ENCODE measurements around the gene LSM3. TPM values are rescaled to one million over a fixed set of nuclear protein-coding genes. Genes with fewer than 3 reads are reported as not detected.
A peak's percentile ranks its signal among the peaks of the same experiment; 100 is the strongest.
"Not testable (repeated sequence)": the region's sequence is repeated elsewhere in the genome, so short reads cannot be mapped to it uniquely, and the experiment has no call there.

The LSM3 gene
- polyA plus RNA-seq, 3 donors from 2014 or later = 28.3 to 38.3 (median 31.5) TPM

DNA sequence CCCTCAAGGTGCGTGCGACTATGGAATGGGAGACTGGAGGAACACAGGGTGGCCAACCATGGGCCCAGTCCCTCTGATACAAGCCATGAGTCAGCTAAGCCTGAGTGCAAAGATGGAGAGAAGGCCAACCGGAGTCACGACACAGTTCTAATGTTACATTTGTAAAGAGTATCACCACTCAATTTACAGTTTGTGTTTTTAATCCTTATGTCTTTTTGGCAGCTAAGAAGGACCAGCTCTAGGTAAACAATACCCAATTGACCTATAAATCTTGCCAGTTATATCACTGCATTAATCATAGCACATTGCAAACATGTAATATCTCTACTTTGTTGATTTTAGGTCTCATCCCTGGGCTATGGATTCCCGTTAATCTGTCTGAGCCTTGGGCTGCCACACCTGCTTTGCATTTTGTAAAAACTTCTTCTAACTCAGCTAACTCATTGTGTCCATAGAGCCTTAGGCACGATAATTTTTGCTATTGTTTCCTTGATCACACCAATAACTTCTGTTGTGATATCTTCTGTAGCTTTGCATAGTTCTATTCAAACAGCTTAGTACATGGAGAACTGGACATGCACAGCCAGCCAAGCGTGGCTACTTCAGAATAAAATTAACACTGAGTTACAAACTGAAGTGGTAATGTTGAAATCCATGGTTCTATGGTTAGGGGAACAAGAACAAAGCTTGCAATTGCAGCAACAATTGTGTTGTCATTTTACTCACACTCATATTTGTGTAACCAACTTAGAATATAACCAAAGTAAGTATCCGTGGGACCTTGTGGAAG lies 50.3 kb downstream of the LSM3 start:
- Mint-ChIP-seq H3K27me3 (ENCODE audit: low read depth in 3 of 3) (peaks cover 12 to 22% (median 13%) of the 10 kb centered on the region in 3 donors), H3K36me3 (peaks cover 0 to 8% (median 4%) of the 10 kb centered on the region in 3 donors), H3K9me3 (peaks cover 0 to 7% (median 6%) of the 10 kb centered on the region in 6 donors), H3K27ac (no peak overlapping the region), H3K4me3 (no peak overlapping the region), H3K4me1 (peaks cover 6 to 9% of the 10 kb centered on the region in 2 donors)
- DNase-seq = no peak

DNA sequence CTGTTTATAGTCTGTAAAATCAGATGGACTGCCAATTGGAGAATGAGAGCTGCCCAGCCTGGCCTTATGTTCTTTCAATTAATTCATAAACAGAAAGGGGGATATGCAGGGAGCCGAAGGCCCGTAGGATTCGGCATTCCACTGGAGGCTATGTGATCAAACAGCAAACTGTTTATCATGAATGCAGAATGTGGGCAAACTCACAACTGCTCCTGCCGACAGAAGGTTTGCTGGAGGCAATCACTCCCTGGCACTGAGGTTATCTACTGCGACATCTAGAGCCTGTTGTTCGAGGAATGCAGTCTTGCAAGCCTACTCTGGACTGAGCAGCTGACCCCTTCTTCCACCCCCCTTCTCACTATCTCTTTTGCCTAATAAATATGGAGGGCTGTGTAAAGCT lies 51.1 kb downstream of the LSM3 start:
- H3K27me3 Mint-ChIP-seq (ENCODE audit: low read depth in 3 of 3) = peaks cover 9 to 24% (median 11%) of the 10 kb centered on the region in 3 donors
- DNase-seq, H3K4me1 Mint-ChIP-seq, H3K36me3 Mint-ChIP-seq, H3K4me3 Mint-ChIP-seq, H3K27ac Mint-ChIP-seq, H3K9me3 Mint-ChIP-seq: not testable (repeated sequence)

GRCh38 chr3:14230729-14231128 lies 52.1 kb downstream of the LSM3 start:
- Mint-ChIP-seq H3K36me3 (peaks cover 0 to 8% (median 4%) of the 10 kb centered on the region in 3 donors), H3K27me3 (ENCODE audit: low read depth in 3 of 3) (peaks cover 9 to 30% (median 9%) of the 10 kb centered on the region in 3 donors), H3K4me1 (peaks cover 6 to 9% of the 10 kb centered on the region in 2 donors), H3K27ac (peak overlapping the region in 1 of 6 donors; percentile 10), H3K9me3 (peaks cover 0 to 10% (median 6%) of the 10 kb centered on the region in 6 donors), H3K4me3 (no peak overlapping the region)
- DNase-seq = no peak

- Mint-ChIP-seq H3K27me3 (ENCODE audit: low read depth in 3 of 3) (peaks cover 9 to 31% (median 9%) of the 10 kb centered on the region in 3 donors), H3K4me1 (peaks cover 6 to 9% of the 10 kb centered on the region in 2 donors), H3K27ac (no peak overlapping the region), H3K9me3 (peaks cover 0 to 10% (median 6%) of the 10 kb centered on the region in 6 donors), H3K36me3 (peaks cover 0 to 8% (median 4%) of the 10 kb centered on the region in 3 donors), H3K4me3 (no peak overlapping the region)
- no peak for DNase-seq
These were observed 52.8 kb downstream of the LSM3 start for GRCh38 chr3:14231145-14231990.

- Mint-ChIP-seq H3K36me3 (peaks cover 0 to 8% (median 4%) of the 10 kb centered on the region in 3 donors), H3K27ac (no peak overlapping the region), H3K4me1 (peaks cover 6 to 9% of the 10 kb centered on the region in 2 donors), H3K27me3 (ENCODE audit: low read depth in 3 of 3) (peaks cover 9 to 29% (median 9%) of the 10 kb centered on the region in 3 donors), H3K9me3 (peaks cover 0 to 10% (median 6%) of the 10 kb centered on the region in 6 donors), H3K4me3 (no peak overlapping the region)
- DNase-seq = no peak
These were observed 53.4 kb downstream of the LSM3 start for GRCh38 chr3:14231998-14232501.

DNA sequence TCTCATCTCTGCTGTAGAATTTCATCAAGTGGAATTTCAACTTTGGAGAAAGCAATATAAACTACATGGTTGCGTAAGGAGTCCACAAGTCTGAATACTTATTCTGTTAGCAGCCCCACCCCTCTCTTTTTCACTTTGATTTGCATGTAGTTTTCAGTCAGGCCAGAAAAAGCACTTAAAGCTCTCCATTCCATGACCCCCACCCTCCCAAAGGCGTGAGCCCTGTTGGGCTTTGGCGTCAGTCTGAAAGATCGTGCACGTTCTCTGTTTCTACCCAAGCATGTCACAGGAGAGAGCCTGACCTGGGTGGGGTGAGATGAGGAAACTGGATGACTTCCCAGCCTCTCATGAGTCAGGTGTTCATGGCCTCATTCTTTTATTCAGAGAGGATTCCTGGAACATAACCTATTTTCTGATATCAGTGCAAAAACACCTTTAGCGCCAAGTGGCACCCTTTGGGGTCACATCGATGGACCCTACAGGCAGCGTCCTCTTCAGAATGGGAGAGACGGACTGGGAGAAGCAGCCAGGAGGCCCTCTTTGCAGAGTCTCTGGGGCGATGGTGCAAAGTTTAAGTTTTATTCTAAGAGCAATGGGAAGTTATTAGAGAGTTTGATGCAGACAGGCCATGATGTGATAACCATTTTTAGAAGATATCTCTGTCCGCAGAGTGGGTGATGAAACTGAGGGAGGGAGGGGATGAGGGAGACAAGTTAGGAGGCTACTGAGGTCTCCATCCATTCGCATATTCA lies 55.8 kb downstream of the LSM3 start:
- Mint-ChIP-seq H3K9me3 (peaks cover 0 to 10% (median 6%) of the 10 kb centered on the region in 6 donors), H3K4me1 (peaks cover 6 to 9% of the 10 kb centered on the region in 2 donors), H3K27me3 (ENCODE audit: low read depth in 3 of 3) (peaks cover 9 to 29% (median 10%) of the 10 kb centered on the region in 3 donors), H3K27ac (no peak overlapping the region), H3K4me3 (no peak overlapping the region), H3K36me3 (peaks cover 0 to 8% (median 4%) of the 10 kb centered on the region in 3 donors)
- DNase-seq = no peak

DNA sequence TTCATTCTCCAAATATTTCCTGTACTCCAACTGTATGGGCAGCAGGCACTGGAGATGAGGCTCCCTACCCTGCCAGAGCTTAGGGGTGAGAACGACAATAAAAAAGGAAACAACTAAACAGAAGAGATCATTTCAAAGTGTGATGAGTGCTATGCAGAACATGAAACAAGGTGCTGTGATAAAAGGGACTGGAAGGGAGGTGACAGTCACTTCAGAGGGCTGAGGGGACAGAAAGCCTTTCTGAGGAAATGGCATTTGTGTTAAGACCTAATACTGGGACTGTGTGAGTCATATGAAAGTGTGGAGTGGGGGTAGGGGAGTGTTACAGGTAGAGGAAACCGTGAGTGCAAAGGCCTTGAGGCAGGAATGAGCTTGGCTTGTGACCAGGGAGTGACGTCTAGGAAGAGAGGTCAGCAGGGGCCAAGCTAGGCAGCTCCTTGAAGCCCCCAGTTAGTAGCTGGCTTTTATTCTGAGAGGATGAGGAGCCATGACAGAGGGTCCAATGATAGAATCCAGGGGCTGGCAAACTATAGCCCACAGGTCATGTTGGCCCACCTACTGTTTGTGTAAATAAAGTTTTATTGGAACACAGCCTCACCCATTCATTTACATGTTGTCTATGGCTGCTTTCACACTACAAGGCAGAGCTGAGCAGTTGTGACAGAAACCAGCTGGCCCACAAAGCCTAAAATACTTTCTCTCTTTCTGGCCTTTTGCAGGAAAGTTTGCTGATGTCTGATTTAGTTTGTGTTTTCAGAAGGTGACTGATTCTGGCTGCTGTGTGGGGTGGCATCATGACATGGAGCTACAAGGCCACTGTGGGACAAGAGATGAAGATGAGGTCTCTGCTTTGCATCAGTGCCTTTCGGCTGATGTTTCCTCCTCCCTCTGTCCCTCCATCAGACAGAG lies 56.6 kb downstream of the LSM3 start:
- DNase-seq = no peak
- H3K9me3 Mint-ChIP-seq = peaks cover 0 to 10% (median 6%) of the 10 kb centered on the region in 6 donors
- H3K36me3 Mint-ChIP-seq = peaks cover 0 to 8% (median 4%) of the 10 kb centered on the region in 3 donors
- peaks cover 6 to 9% of the 10 kb centered on the region in 2 donors for H3K4me1 Mint-ChIP-seq
- H3K27ac Mint-ChIP-seq = no peak overlapping the region
- H3K27me3 Mint-ChIP-seq (ENCODE audit: low read depth in 3 of 3) = peaks cover 7 to 29% (median 9%) of the 10 kb centered on the region in 3 donors
- no peak overlapping the region for H3K4me3 Mint-ChIP-seq

- H3K4me1 Mint-ChIP-seq = peaks cover 6 to 9% of the 10 kb centered on the region in 2 donors
These were observed 57.3 kb downstream of the LSM3 start for GRCh38 chr3:14235912-14236295.

DNA sequence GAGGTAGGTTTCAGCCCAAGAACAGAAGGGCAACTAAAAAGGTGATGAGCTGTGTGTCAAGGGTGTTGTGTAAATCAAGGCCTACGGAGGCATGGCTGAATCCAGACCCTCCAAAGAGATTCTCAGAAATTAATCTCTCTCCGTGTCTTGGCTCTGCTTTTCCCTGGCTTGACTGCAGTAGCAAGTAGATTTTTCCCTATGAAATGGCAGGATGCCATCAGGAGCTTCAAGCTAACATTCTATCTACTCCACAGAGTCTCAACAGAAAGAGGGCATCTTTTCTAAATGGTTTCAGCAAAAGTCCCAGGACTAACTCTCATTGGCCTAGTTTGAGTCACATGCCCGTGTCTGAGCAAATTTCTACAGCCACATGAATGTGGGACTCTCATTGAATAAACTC lies 58.3 kb downstream of the LSM3 start:
- Mint-ChIP-seq H3K9me3 (peaks cover 0 to 10% (median 6%) of the 10 kb centered on the region in 6 donors), H3K4me1 (peaks cover 6 to 9% of the 10 kb centered on the region in 2 donors), H3K4me3 (no peak overlapping the region), H3K27ac (no peak overlapping the region), H3K36me3 (peaks cover 0 to 8% (median 4%) of the 10 kb centered on the region in 3 donors), H3K27me3 (ENCODE audit: low read depth in 3 of 3) (peaks cover 3 to 22% (median 5%) of the 10 kb centered on the region in 3 donors)
- DNase-seq = no peak

More at GRCh38 chr3:14235912-14236295, 57.3 kb downstream of the LSM3 start:
- DNase-seq = no peak
- peaks cover 0 to 8% (median 4%) of the 10 kb centered on the region in 3 donors for H3K36me3 Mint-ChIP-seq
- H3K4me3 Mint-ChIP-seq = no peak overlapping the region
- H3K9me3 Mint-ChIP-seq = peaks cover 0 to 10% (median 6%) of the 10 kb centered on the region in 6 donors
- H3K27me3 Mint-ChIP-seq (ENCODE audit: low read depth in 3 of 3) = peaks cover 4 to 25% (median 9%) of the 10 kb centered on the region in 3 donors
- H3K27ac Mint-ChIP-seq = no peak overlapping the region

- H3K27me3 Mint-ChIP-seq (ENCODE audit: low read depth in 3 of 3) = peaks cover 3 to 18% (median 5%) of the 10 kb centered on the region in 3 donors
- H3K36me3 Mint-ChIP-seq = peaks cover 0 to 8% (median 4%) of the 10 kb centered on the region in 3 donors
- no peak for DNase-seq
- H3K27ac Mint-ChIP-seq = no peak overlapping the region
- H3K4me3 Mint-ChIP-seq = no peak overlapping the region
- H3K9me3 Mint-ChIP-seq = peaks cover 0 to 10% (median 6%) of the 10 kb centered on the region in 6 donors
- peaks cover 4 to 6% of the 10 kb centered on the region in 2 donors for H3K4me1 Mint-ChIP-seq
These were observed 58.8 kb downstream of the LSM3 start for GRCh38 chr3:14237457-14237856.

GRCh38 chr3:14238356-14238755 lies 59.7 kb downstream of the LSM3 start:
- Mint-ChIP-seq H3K4me1 (no peaks in the 10 kb centered on the region), H3K36me3 (peaks cover 0 to 4% (median 3%) of the 10 kb centered on the region in 3 donors), H3K27ac (no peak overlapping the region), H3K4me3 (no peak overlapping the region), H3K9me3 (peaks cover 0 to 8% (median 4%) of the 10 kb centered on the region in 6 donors), H3K27me3 (ENCODE audit: low read depth in 3 of 3) (peaks cover 1 to 17% (median 7%) of the 10 kb centered on the region in 3 donors)
- DNase-seq = no peak

DNA sequence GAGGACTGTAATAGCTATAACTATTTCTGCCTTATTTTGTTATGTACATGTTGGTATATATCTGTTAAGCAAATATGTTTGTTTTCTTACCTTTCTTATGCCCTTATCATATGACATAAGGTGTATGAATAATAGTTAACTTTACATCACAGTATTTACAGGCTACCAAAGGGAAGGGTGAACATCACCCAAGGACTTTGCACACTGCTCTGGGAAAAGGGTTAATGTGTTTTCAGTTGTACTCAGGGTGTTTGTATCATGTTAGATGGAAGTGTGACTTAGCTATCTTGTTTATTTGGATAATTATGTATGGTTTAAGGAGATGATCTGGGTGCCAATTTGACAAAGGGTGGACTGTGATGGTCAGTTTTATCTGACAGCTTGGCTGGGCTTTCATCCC lies 60.3 kb downstream of the LSM3 start:
- Mint-ChIP-seq H3K36me3 (no peaks in the 10 kb centered on the region), H3K27me3 (ENCODE audit: low read depth in 3 of 3) (peaks cover 1 to 13% (median 4%) of the 10 kb centered on the region in 3 donors), H3K4me3 (no peak overlapping the region), H3K4me1 (no peaks in the 10 kb centered on the region), H3K9me3 (peaks cover 0 to 2% (median 0%) of the 10 kb centered on the region in 6 donors), H3K27ac (no peak overlapping the region)
- no peak for DNase-seq

Measured in immature natural killer cell (primary cell).